GM19239 (cell line): ENCODE results near the gene STAC2.

Source experiments
- DNase-seq: peaks from one replicate; pipeline ENCODE4 v3.0.0; 2011; ENCODE audit warnings: low spot score; ENCODE audit not compliant: insufficient read length
- FAIRE-seq: peaks from 2 replicates; lab custom pipeline; 2011; peaks lifted over from hg19 to GRCh38; lab: Jason Lieb, UNC

Gene STAC2

DNA sequence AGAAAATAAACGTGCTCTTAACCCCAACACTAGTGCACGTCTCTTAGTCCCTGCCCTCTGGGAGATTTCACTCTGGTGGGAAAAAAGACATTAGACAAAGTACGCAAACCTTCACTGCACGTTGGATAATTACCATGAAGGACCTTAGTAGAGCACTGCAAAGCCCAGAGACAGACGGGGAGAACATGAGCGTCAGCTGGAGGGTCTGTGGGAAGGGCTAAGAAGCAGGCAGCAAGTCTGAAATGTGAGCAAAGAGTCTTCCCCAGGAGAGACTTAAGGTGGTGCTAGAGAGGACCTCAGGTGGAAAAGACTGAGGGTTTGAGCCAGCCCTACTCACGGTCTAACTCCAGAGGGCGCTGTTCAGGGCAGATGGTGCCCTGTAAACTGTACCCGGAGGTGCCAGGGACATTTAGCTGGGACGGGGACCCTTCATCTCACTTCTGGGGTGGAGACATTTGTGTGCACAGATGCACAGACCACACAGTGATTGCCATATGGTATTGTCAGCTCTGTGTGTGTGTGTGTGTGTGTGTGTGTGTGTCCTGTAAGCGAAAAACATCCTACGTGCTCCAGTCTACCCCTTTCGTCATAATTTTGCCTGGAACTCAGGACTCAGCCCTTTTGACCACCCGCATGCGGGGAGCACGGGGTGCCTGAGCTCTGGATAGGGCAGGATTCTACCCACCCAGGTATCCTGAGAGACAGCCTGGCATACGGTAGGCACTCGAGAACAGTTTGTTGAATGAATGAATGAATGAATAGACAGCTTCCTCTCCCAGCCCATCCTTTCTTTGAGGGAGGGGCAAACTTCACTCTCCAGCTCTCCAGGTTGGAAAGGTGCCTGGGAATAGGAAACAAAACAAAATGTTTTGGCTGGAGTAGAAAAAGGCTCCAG lies 10.1 kb upstream of the STAC2 start:
- FAIRE-seq, result no peak
- DNase-seq, result peak; percentile 64

DNA sequence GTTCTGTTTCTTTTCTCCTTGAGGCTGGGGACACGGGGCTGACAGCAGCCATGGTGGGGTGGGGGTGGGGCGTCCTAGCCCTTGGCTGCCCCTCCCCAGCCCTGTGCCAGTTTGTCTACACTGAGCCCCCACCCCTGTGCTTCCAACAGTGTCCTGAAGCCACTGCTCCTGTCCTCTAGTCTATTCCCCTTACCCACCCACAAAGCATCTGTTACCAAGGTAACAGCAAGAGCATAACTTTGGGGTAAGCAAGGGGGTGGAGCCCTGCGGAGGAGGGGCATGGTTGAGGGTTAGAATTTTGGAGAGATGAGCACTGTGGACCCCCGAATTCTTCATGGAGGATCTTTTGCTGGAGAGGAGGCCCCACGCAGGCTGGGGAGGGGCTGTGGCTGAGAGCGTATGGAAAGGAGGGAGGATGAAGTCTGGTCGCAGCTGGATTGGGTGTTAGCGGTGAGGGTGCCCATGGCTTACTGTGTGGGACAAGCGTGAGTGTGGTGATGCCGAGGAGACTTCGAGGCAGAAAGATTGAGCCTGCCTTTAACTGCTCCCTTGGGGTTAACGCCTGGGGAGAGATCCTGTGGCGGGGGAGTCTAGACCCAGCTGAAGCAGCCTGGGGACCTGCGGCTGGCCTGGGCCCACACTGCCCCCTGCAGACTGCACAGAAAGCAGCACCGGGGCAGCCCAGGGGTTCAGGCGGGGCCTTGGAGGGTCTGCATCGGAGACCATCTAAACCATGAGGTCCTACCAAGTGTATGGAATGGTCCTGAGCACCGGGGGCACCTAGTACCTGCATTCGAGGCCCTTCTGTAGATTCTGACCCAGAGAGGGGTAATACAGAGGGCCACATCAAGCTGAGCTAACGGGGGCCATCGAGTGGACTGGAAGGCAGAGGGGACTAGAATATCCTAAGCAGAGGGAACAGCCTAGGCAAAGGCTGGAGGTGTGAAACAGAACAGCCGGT lies 6.1 kb upstream of the STAC2 start:
- FAIRE-seq (no peak), DNase-seq (peak; percentile 78)

DNA sequence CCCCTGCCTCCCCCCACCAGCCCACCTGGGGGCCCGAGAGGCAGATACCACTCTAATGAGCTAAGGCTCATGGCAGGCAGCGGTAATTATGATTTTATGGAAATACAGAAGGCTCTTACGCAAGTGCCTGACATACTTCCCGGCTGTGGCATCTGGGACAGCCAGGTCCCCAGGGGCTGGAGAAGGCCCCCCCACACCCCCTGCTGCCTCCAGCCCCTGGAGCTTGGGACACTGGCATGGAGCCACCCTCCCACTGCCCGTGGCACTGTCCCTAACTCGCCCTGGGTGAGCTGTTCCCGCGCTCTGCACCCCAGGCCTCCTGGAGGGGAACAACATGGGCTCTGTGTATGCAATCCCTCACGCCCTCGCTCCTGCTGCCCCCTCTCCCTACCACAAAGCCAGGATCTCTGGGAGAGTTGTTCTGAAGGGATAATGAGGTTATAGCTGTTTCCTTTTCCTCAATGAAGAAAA lies 5.4 kb upstream of the STAC2 start:
- FAIRE-seq, result no peak
- no peak for DNase-seq

DNA sequence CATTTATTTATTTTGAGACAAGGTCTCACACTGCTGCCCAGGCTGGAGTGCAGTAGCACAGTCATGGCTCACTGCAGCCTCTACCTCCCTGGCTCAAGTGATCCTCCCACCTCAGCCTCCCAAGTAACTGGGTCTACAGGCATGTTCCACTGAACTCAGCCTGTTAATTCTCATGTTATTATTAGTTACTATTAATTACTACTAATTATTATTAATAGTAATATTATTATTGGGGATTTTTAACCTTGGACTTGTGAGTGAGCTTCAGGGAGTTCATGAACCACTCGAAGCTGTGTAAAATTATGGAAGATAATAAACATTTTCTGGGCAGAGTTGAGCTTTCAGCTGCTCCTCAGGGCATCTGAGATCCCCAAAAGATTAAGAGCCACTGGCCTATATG lies 4.6 kb upstream of the STAC2 start:
- DNase-seq, result no peak
- FAIRE-seq, result no peak

DNA sequence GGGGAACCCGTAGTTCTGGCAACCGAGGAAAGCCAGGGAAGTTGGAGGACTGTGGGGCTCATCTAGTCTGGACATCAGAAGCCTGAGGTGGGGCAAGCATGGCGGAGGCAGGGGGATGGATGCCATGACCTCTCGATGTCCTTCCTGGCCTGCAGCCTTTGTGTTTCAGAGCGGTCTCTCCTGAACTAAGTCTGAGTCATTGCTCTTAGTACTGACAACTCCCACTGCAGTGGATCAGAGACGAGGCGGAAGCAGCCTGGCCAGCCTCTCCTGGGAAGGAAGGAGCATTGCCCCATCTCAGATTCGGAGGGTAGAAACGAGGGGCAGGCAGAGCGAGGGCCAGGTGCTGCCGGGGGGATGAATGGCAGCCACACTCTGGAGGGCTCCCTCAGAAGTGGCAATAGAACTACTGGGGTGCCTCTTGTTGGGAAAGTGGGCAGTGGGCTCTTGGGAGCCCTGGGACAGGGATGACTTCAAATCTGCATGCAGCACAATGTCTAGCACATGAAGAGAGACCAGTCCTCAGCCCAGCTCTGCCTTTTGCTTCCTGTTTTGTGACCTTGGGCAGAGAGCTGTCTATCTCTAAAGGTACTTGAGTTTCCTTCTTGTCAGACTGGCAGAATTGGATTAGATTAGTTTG lies 3.6 kb upstream of the STAC2 start:
- DNase-seq (no peak), FAIRE-seq (no peak)

DNA sequence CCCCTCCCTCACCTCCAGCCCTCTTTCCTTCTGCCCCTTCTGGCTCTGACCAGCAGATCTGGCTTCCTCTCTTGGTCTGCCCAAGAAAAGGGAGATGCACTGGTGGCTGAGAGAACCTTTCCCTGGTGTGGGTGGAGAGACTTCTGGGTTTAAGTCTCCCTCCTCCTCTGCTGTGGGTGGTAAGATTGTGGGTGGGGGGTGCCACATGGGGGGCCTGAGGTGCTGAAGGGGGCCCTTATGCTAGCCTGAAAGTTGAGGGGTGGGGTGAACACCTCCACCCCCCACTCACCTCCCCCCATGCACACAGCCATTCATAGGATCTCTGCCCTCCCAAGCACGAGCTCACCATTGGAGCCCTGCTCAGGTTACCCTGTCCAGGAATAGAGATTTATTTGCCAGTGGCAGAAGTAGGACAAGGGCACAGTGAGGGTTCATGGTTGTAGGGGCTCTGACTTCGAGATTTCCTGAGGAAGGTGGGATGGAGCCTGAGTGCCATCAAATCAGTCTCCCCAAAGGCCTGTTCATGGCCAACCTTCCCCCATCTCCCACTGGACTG lies 1.7 kb upstream of the STAC2 start:
- FAIRE-seq, result no peak

DNA sequence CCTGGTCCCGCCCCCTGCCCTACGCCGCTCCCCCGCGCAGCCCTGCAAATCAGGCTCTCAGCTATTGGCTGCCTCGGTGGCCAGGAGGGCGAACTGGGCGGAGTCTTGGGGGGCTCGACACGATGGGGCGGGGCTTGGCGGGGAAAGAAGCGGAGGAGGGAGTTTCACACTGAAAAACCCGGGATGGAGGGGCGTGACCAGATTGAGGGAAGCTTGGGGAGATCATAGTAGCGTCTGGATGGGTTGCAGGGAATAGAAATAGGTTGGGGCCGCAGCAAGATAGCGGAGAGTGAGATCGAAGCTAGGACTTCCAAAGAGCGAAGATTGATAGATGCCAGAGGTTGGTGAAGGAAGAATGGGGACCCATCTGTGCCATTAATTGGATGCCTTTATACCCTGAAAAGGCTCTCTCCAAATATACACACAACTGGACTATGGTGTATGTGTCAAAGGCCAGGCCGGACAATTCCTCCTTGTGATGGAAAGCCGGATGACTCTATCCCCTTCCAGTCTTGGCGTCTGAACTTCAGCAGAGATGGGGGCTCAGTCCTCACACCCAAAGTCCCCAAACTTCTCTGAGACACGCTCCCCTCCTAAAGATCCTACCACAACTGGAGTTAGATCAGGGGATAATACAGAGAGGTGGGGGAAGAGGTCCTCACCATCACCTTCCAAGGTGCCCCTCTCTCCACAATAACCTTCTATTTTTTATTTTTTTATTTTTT lies 376 bp upstream of the STAC2 start:
- FAIRE-seq, result no peak
- DNase-seq, result no peak

More for the DNA sequence above, 1.7 kb upstream of the STAC2 start:
- DNase-seq, result no peak

DNA sequence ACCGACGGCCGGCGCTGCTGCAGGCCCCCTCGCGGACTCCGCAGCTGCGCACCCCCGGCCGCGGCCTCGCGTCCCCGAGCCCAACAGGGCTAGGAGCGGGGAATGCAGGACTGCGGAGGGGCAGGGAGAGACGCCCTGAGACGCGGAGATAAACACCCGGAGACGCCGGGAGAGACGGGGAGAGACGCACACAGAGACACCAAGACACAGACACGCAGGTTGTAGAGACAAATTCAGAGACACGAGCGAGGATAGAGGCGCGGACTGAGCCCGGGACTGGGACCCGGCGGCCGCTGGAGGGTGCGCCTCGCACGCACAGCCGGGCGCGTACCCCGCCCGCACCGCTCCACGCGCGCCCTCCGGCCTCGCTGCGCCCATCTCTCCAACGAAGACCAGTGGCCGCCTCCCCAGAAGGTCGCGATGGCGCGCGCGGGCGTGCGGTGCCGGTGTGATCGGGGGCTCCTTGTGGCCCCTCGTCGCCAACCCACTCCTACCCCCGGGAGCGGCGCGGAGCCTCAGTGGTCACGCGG lies 902 bp downstream of the STAC2 start:
- FAIRE-seq (no peak), DNase-seq (no peak)

DNA sequence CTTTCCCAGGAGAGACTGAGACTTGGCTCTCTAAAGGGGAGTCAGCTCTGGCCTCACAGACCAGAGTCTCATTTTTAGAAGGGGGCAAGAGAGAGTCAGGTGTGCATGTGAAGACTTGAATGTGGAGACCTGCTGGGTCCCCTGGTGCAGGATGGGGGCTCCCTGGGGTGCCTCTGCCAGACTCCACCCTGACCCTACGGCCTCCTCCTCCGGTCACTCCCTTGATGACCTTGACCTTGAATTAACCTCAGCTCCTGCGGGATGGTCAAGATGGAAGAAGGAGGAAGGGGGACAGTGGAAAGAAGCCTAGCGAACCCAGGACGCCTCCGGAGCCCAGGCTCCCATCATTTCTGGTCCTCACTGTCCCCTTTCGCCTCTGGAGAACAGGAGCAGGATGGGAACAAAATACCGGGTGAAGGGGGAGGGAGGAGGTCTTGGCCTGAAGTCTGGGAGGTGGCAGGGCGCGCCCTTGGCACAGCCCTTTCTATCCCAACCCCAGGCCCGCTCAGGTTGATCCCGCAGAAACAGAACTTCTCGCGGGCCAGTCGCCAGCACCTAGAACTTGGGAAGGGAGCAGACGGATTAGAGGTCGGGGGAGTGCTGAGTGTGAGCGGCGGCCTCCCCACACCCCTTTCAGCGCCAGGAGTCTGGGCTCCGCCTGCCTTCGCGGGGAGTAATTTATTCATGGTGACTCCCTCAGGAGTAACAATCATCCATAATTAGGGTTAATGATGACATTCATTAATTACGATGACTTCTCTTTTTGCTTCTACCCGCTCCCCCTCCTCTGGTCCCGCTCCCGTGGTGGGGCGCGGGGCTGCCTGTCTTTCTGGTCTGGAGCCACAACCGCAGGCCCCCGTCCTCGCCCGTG lies 1.6 kb downstream of the STAC2 start:
- DNase-seq, result no peak
- no peak for FAIRE-seq

DNA sequence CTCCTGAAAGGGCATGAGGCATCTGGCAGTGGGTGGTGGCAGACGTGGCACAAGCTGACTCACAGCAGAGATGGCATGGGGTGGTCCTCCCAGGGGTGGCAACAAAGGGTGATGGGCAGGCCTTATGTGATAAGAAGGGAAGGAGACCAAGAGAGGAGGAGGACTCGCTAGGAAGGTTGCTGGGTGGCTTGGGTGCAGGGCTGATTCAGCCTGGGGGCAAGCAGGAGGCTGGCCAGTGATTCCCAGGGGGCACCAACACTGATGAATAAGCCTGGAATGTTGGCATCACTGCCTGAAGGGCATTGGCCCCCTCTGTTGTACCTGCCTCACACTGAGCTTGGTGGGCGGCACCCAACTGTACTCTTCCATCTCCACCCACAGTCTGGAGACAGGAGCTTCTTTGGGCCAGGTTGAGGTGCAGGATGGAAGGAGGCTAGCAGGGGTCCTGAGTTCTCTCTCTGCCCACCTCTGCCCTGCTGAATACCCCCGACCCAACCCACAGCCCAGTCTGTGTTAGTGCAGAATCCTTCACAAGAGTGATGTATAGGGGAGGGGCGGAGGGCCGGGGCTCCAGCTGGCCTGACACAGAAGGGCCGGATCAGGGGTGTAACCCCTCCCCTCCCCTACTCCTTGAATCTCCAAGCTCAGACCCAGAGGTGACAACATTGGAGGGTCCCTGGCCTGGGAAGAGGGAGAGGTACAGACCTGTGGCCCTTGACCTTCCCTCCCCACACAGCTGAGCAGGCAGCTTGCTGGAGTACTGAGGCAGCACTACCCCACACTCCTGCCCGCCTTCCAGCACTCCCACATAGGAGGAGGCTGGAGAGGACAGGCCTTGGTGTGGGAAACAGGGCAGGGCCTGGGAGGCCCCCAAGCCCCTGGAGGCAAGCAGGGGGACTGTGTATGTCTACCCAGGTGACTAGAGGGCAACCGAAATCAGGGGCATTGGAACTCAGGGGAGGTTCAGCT lies 2.6 kb downstream of the STAC2 start:
- no peak for FAIRE-seq
- no peak for DNase-seq

DNA sequence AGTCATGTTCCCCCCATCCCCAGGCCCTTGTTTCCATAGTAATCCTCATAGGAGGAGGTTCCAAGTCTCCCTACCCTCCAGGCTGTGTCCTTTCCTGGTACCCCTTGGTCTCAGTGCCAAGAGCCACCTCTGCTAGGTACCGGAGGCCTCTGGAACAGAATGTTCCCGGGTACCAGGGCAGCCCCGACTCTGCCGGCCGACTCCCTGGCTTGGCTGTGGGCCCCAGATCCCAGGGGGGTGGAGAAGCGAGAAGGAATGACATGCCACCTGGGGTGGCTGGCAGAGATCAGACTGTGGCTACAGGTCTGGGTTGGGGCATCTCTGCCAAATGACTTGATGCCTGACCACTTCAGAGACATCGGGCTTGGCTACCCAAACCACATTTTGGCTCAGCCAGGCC lies 3.6 kb downstream of the STAC2 start:
- FAIRE-seq (no peak), DNase-seq (no peak)

DNA sequence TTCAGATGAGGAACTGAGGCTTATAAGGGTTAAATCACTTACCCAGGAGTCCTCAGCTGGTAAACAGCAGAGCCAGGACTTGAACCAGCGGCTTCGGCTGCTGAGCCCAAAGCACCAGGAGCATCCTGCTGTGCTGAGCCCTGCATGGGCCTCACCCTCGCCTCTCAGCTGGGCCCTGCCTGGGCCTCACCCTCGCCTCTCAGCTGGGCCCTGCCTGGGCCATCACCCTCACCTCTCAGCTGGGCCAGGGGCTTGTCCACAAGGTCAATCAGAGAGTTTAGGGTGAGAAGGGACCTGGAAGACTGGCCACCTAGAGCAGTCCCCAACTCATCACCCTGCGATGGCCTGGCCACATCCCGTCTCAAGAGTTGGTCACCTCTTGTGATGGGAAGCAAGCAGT lies 4.2 kb downstream of the STAC2 start:
- FAIRE-seq, result no peak
- DNase-seq, result no peak

DNA sequence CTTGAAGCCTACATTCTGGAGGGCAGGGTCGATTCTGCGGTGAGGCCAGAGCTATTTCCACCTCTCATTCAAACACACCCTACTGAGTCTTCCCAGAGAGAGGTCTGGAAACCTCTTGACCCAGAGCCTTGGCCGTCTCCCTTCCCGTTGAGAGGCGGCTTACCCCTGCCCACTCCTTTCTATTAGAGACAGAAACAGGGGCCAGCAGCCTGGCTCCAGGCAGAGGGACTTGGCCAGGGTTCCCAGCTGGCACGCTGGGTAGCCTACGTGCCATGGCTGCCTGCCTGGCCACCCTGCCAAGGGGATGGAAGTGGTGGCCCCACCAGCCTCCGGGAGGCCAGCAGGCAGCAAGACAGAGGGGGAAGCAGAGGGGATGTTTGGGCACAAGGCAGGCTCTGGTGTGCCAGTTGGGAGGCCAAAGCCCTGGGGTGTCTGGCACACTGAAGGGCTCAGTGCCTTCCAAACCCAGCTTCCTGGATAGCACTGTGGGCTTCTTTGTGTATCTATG lies 6.0 kb downstream of the STAC2 start:
- DNase-seq (no peak), FAIRE-seq (no peak)

DNA sequence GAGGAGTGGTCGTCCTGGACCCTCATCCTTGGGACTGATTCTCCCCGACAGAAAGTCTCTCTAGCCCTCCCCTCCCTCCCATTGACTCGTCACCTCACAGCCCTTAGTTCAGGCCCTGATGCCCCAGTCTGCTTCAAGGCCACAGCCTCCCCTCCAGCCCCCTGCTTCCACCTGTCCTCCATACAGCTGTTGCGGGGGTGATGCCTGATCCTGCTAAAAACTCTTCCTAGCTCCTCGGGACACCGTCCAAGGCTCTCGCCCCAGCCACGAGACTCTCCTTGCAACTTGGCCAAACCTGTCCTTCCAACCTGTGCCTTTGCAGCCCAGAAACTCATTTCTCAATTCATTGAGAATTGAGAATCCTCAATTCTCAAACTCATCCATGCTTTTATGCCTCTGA lies 6.8 kb downstream of the STAC2 start:
- DNase-seq (no peak), FAIRE-seq (no peak)

DNA sequence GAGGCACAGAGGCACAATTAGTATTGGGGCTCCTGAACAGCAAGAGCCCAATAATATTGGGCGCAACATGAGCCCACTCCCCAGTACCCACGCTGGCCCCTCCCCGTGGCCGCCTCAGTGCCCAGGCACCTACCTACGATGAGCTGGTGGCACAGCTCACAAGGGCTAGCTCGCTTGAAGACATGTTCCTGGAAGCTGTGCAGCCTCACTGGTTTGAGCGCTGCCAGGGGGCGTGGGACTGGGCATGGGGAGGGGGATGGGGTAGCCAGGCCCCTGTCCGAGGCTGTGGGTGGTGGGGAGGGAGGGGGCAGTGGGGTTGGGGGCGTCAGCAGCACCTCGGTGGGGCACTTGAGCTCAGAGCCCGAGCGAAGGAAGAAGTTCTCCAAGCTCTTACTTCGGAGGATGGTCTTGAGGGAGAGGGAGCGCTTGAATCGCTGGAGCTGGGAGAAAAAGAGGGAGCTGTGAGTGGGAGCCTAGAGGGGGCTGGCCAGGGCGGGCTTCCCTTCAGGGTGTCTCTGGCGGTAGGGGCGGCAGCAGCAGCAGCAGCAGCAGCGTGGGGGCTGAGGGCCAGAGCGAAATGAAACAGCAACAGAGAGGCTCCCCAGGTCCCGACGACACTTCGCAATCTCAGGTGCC lies 7.9 kb downstream of the STAC2 start:
- FAIRE-seq, result no peak
- DNase-seq, result no peak

DNA sequence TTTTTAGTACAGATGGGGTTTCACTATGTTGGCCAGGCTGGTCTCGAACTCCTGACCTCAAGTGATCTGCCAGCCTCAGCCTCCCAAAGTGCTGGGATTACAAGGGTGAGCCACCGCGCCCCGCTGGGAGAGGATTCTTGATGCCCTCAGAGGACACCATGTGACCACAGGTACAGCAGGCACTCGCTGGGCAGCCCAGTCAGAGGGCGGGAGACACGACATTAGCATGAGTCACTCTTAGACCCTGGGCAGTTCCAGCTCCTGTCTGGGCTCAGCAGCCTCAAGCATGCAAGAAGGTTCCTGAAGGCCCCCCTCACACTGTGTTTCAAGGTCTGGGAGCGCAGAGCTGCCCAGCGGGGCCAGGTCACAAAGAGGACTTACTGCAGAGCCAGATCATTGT lies 11.9 kb downstream of the STAC2 start:
- FAIRE-seq, result no peak
- DNase-seq, result no peak
